GM12878 (cell line): ENCODE measurements around the gene CEP89. TPM values are rescaled to one million over a fixed set of nuclear protein-coding genes. Genes with fewer than 3 reads are reported as not detected.

Experiments used
- BACH1 ChIP-seq: fragments of 450-650 bp; IDR thresholded peaks from 2 replicates; pipeline ENCODE4 v1.6.1; 2017; ENCODE audit warnings: mild to moderate bottlenecking, borderline replicate concordance
- BRCA1 ChIP-seq: IDR thresholded peaks from 2 replicates; pipeline ENCODE4 v1.6.1; 2011; ENCODE audit warnings: low read depth, low read length, improper control_type of control experiment
- EZH2 ChIP-seq: IDR thresholded peaks from 2 replicates; pipeline ENCODE4 v1.6.1; 2012; ENCODE audit warnings: low read depth, mild to moderate bottlenecking, control low read depth, inconsistent platforms, low read length, borderline replicate concordance; ENCODE audit not compliant: control insufficient read depth
- GABPA ChIP-seq: IDR thresholded peaks from 2 replicates; pipeline ENCODE4 v1.6.1; 2014; ENCODE audit warnings: antibody characterized with exemption, low read depth, mild to moderate bottlenecking, inconsistent platforms
- MYC ChIP-seq: IDR thresholded peaks from 2 replicates; pipeline ENCODE4 v1.6.1; 2011; ENCODE audit warnings: mild to moderate bottlenecking, low read length, moderate library complexity, inconsistent platforms; ENCODE audit not compliant: insufficient read depth, insufficient replicate concordance, insufficient read length, severe bottlenecking
- NFYA ChIP-seq: IDR thresholded peaks from 2 replicates; pipeline ENCODE4 v1.6.1; 2011; ENCODE audit warnings: low read depth, mild to moderate bottlenecking, low read length, improper control_type of control experiment, borderline replicate concordance
- PAX5 ChIP-seq: IDR thresholded peaks from 2 replicates; pipeline ENCODE4 v1.6.1; 2011; ENCODE audit warnings: low read depth, low read length, borderline replicate concordance
- PML ChIP-seq: IDR thresholded peaks from 2 replicates; pipeline ENCODE4 v1.6.1; 2012; ENCODE audit warnings: low read length, inconsistent platforms
- SREBF2 ChIP-seq: IDR thresholded peaks from 2 replicates; pipeline ENCODE4 v1.6.1; 2012; ENCODE audit warnings: mild to moderate bottlenecking, low read length
- TARDBP ChIP-seq: IDR thresholded peaks from 2 replicates; pipeline ENCODE4 v1.6.1; 2016; ENCODE audit warnings: borderline replicate concordance
- YBX1 ChIP-seq: fragments of 450-650 bp; IDR thresholded peaks from 2 replicates; pipeline ENCODE4 v1.6.1; 2016; ENCODE audit warnings: antibody characterized with exemption
- polyA plus RNA-seq, 11 experiments: library from polyadenylated mRNA; depleted of rRNA in 4 of 11; unstranded in 6 of 11; stranded (reverse) in 5 of 11; fragments of >200 nt; fragmentation: Nextera tagmentation in 4 of 11; fragmentation: Illumina TruSeq in 1 of 11; extraction: Ambion mirVana in 4 of 11; extraction: Trizol in 1 of 11; gene quantifications; 1 replicate in 1 of 11; 2 replicates in 10 of 11; pipeline versions ENCODE4 v1.2.1 to v1.2.3, GENCODE V29; 2011 to 2016; ENCODE audit warnings: inconsistent platforms in 2 of 11, missing spikeins in 2 of 11, low read depth in 1 of 11
- total RNA-seq, 4 experiments: library from RNA; depleted of rRNA in 3 of 4; stranded (reverse); fragments of >200 nt in 3 of 4; fragmentation: Illumina TruSeq in 1 of 4; extraction: Trizol in 1 of 4; gene quantifications; 2 replicates each; pipeline versions ENCODE4 v1.2.1 to v1.2.3, GENCODE V29; 2013 to 2021
- TF ChIP-seq, protein P1 (sequence below): fragments of 450-650 bp; formaldehyde crosslinking; IDR thresholded peaks from 2 replicates; pipeline ENCODE4 v1.5.0; 2022; ENCODE audit warnings: mild to moderate bottlenecking, missing genetic modification characterization
- TF ChIP-seq, protein P2 (sequence below): fragments of 450-650 bp; formaldehyde crosslinking; IDR thresholded peaks from 2 replicates; pipeline ENCODE4 v1.4.0; 2020; ENCODE audit warnings: mild to moderate bottlenecking, moderate library complexity
- TF ChIP-seq, protein P3 (sequence below): IDR thresholded peaks from 2 replicates; pipeline ENCODE4 v1.6.1; 2011; ENCODE audit warnings: mild to moderate bottlenecking, low read depth, low read length, moderate library complexity; ENCODE audit not compliant: insufficient replicate concordance
- TF ChIP-seq, protein P4 (sequence below): fragments of 450-650 bp; IDR thresholded peaks from 2 replicates; pipeline ENCODE4 v1.6.1; 2016; ENCODE audit warnings: mild to moderate bottlenecking, moderate library complexity, borderline replicate concordance

The CEP89 gene
- total and polyA plus RNA-seq, 10 of the 15 experiments (the other 5 are each of a cell fraction or from before 2014, with no cell fraction given): 6.0 to 19.3 (median 10.2) TPM

DNA sequence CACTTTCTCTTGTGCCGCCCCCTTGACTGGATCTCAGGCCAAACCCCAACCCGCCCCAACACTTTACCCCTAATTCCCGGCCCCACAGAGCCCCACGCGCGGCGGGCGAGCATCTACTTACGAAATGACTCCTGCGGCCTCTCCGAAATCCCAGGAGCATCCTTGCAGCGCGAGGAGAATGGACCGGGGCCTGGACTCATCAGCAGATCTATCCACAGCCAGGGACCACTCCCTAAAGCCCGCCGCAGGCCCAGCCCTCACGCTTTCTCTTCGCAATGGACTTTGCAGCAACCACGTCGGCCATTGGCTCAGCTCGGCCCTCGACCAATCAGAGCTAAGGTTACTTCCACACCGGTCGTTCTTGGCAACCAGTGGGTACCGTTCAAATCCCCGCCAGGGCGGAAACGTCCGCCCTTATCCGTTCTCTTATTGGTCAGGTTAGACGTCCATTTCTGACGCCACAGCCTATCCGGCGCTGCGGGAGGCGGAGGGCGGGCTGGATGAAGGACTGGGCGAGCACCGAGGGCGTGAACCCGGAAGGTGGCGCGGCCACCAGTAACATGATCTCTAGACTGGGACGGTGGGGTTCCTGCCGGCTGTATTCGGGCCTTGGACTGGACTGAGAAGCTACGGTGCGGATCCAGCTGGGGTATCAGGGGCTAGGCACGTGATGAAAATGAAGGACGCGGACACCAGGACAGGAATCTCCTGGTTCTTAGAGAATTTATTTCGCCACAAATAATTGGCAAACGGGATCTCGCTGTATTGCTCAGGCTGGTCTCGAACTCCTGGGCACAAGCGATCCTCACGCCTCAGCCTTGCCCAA, at the start of gene CEP89, which contains the start of gene FAAP24 (continued):
- TF ChIP-seq MYC (no peak), GABPA (peak; percentile 90), EZH2 (no peak), BRCA1 (no peak), YBX1 (no peak), NFYA (peak; percentile 89), PAX5 (peak; percentile 60; the same call in 1 of the 2 replicates), SREBF2 (peak; percentile 72), TARDBP (no peak), PML (peak; percentile 47; the same call in 1 of the 2 replicates), BACH1 (no peak)
- TF ChIP-seq, protein P1, sequence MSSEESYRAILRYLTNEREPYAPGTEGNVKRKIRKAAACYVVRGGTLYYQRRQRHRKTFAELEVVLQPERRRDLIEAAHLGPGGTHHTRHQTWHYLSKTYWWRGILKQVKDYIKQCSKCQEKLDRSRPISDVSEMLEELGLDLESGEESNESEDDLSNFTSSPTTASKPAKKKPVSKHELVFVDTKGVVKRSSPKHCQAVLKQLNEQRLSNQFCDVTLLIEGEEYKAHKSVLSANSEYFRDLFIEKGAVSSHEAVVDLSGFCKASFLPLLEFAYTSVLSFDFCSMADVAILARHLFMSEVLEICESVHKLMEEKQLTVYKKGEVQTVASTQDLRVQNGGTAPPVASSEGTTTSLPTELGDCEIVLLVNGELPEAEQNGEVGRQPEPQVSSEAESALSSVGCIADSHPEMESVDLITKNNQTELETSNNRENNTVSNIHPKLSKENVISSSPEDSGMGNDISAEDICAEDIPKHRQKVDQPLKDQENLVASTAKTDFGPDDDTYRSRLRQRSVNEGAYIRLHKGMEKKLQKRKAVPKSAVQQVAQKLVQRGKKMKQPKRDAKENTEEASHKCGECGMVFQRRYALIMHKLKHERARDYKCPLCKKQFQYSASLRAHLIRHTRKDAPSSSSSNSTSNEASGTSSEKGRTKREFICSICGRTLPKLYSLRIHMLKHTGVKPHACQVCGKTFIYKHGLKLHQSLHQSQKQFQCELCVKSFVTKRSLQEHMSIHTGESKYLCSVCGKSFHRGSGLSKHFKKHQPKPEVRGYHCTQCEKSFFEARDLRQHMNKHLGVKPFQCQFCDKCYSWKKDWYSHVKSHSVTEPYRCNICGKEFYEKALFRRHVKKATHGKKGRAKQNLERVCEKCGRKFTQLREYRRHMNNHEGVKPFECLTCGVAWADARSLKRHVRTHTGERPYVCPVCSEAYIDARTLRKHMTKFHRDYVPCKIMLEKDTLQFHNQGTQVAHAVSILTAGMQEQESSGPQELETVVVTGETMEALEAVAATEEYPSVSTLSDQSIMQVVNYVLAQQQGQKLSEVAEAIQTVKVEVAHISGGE (CRISPR knock-in tag): no peak
- TF ChIP-seq, protein P2, sequence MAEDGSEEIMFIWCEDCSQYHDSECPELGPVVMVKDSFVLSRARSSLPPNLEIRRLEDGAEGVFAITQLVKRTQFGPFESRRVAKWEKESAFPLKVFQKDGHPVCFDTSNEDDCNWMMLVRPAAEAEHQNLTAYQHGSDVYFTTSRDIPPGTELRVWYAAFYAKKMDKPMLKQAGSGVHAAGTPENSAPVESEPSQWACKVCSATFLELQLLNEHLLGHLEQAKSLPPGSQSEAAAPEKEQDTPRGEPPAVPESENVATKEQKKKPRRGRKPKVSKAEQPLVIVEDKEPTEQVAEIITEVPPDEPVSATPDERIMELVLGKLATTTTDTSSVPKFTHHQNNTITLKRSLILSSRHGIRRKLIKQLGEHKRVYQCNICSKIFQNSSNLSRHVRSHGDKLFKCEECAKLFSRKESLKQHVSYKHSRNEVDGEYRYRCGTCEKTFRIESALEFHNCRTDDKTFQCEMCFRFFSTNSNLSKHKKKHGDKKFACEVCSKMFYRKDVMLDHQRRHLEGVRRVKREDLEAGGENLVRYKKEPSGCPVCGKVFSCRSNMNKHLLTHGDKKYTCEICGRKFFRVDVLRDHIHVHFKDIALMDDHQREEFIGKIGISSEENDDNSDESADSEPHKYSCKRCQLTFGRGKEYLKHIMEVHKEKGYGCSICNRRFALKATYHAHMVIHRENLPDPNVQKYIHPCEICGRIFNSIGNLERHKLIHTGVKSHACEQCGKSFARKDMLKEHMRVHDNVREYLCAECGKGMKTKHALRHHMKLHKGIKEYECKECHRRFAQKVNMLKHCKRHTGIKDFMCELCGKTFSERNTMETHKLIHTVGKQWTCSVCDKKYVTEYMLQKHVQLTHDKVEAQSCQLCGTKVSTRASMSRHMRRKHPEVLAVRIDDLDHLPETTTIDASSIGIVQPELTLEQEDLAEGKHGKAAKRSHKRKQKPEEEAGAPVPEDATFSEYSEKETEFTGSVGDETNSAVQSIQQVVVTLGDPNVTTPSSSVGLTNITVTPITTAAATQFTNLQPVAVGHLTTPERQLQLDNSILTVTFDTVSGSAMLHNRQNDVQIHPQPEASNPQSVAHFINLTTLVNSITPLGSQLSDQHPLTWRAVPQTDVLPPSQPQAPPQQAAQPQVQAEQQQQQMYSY (CRISPR knock-in tag): no peak
- TF ChIP-seq, protein P3, sequence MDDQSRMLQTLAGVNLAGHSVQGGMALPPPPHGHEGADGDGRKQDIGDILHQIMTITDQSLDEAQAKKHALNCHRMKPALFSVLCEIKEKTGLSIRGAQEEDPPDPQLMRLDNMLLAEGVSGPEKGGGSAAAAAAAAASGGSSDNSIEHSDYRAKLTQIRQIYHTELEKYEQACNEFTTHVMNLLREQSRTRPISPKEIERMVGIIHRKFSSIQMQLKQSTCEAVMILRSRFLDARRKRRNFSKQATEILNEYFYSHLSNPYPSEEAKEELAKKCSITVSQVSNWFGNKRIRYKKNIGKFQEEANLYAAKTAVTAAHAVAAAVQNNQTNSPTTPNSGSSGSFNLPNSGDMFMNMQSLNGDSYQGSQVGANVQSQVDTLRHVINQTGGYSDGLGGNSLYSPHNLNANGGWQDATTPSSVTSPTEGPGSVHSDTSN: peak; percentile 96
- TF ChIP-seq, protein P4, sequence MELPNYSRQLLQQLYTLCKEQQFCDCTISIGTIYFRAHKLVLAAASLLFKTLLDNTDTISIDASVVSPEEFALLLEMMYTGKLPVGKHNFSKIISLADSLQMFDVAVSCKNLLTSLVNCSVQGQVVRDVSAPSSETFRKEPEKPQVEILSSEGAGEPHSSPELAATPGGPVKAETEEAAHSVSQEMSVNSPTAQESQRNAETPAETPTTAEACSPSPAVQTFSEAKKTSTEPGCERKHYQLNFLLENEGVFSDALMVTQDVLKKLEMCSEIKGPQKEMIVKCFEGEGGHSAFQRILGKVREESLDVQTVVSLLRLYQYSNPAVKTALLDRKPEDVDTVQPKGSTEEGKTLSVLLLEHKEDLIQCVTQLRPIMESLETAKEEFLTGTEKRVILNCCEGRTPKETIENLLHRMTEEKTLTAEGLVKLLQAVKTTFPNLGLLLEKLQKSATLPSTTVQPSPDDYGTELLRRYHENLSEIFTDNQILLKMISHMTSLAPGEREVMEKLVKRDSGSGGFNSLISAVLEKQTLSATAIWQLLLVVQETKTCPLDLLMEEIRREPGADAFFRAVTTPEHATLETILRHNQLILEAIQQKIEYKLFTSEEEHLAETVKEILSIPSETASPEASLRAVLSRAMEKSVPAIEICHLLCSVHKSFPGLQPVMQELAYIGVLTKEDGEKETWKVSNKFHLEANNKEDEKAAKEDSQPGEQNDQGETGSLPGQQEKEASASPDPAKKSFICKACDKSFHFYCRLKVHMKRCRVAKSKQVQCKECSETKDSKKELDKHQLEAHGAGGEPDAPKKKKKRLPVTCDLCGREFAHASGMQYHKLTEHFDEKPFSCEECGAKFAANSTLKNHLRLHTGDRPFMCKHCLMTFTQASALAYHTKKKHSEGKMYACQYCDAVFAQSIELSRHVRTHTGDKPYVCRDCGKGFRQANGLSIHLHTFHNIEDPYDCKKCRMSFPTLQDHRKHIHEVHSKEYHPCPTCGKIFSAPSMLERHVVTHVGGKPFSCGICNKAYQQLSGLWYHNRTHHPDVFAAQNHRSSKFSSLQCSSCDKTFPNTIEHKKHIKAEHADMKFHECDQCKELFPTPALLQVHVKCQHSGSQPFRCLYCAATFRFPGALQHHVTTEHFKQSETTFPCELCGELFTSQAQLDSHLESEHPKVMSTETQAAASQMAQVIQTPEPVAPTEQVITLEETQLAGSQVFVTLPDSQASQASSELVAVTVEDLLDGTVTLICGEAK: peak; percentile 94
